PC-3 (cell line): ENCODE data around the gene CEP131.

Source experiments
- EZH2 ChIP-seq: fragments of 300-600 bp; sonication (generic); IDR thresholded peaks from one replicate; pipeline ENCODE4 v1.6.1; 2017; ENCODE audit warnings: antibody characterized with exemption, mild to moderate bottlenecking, low read length; ENCODE audit not compliant: unreplicated experiment
- TF ChIP-seq, protein P1 (sequence below): fragments of 300-600 bp; sonication (generic); conservative IDR thresholded peaks from 2 replicates; pipeline ENCODE4 v1.5.1; 2017; ENCODE audit warnings: antibody characterized with exemption, low read depth, mild to moderate bottlenecking, low read length

DNA sequence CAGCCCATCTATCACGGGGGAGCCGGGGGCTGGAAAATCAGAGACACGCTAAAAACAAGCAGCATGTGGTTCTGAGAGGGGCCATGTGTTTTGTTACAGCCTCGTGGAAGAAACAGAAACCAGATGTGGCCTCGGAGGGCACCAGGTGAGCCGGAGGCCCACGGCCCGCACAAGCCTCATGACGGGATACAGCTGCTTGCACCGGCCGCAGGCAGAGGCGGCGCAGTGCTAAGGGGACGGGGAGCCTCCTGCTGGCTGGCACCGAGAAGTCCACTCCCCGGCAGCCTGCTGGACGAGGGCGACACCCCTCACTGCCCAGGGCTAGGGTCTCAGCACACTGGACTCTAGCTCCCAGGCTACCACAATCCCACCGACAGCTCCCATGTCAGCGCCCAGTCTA lies 35.5 kb upstream of the CEP131 start:
- no peak for TF ChIP-seq EZH2
- TF ChIP-seq, protein P1, sequence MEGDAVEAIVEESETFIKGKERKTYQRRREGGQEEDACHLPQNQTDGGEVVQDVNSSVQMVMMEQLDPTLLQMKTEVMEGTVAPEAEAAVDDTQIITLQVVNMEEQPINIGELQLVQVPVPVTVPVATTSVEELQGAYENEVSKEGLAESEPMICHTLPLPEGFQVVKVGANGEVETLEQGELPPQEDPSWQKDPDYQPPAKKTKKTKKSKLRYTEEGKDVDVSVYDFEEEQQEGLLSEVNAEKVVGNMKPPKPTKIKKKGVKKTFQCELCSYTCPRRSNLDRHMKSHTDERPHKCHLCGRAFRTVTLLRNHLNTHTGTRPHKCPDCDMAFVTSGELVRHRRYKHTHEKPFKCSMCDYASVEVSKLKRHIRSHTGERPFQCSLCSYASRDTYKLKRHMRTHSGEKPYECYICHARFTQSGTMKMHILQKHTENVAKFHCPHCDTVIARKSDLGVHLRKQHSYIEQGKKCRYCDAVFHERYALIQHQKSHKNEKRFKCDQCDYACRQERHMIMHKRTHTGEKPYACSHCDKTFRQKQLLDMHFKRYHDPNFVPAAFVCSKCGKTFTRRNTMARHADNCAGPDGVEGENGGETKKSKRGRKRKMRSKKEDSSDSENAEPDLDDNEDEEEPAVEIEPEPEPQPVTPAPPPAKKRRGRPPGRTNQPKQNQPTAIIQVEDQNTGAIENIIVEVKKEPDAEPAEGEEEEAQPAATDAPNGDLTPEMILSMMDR, result no peak
